Stimulated activated CD8-positive, alpha-beta memory T cell treated with anti-CD3 and anti-CD28 coated beads, Interleukin-2, amount 100 ng/mL, for 1 hour (primary cell): Measurements from ENCODE around the gene TECTA.
"Not testable (repeated sequence)": the region's sequence is repeated elsewhere in the genome, so short reads cannot be mapped to it uniquely, and the experiment has no call there.

ENCODE experiments used
- DNase-seq, 2 donors: peaks; one replicate each; pipeline ENCODE4 v3.0.0-alpha.2; 2020; ENCODE audit warnings: low read depth in 2 of 2

TECTA gene

GRCh38 chr11:121131656-121132055 is 30.6 kb downstream of the TECTA start:
- DNase-seq = no peak

GRCh38 chr11:121132211-121132976 is 31.4 kb downstream of the TECTA start:
- no peak for DNase-seq

GRCh38 chr11:121134741-121135312 is 33.8 kb downstream of the TECTA start:
- no peak for DNase-seq

- DNase-seq = no peak
These were observed 36.0 kb downstream of the TECTA start for GRCh38 chr11:121137005-121137404.

GRCh38 chr11:121138259-121138658 is 37.2 kb downstream of the TECTA start:
- no peak for DNase-seq

GRCh38 chr11:121140369-121140768 is 39.3 kb downstream of the TECTA start:
- no peak for DNase-seq

GRCh38 chr11:121141066-121141465 is 40.0 kb downstream of the TECTA start:
- no peak for DNase-seq

- no peak for DNase-seq
These were observed 42.9 kb downstream of the TECTA start for GRCh38 chr11:121143921-121144320.

GRCh38 chr11:121144723-121145122 is 43.7 kb downstream of the TECTA start:
- no peak for DNase-seq

GRCh38 chr11:121145826-121146225 is 44.8 kb downstream of the TECTA start:
- no peak for DNase-seq

GRCh38 chr11:121149116-121149515 is 48.1 kb downstream of the TECTA start:
- DNase-seq = no peak

GRCh38 chr11:121151207-121151688 is 50.2 kb downstream of the TECTA start:
- no peak for DNase-seq

- DNase-seq = no peak
These were observed 51.7 kb downstream of the TECTA start for GRCh38 chr11:121152764-121153163.

GRCh38 chr11:121153472-121153871 is 52.4 kb downstream of the TECTA start:
- no peak for DNase-seq

GRCh38 chr11:121154486-121155314 is 53.7 kb downstream of the TECTA start:
- DNase-seq = no peak

- DNase-seq = no peak
These were observed 56.7 kb downstream of the TECTA start for GRCh38 chr11:121157756-121158155.

- DNase-seq = no peak
These were observed 58.7 kb downstream of the TECTA start for GRCh38 chr11:121159741-121160140.

GRCh38 chr11:121161349-121161917 is 60.4 kb downstream of the TECTA start:
- no peak for DNase-seq

GRCh38 chr11:121163658-121164308 is 62.7 kb downstream of the TECTA start:
- DNase-seq = no peak

- DNase-seq = not testable (repeated sequence)
These were observed 76.6 kb downstream of the TECTA start for GRCh38 chr11:121177629-121178028.

- no peak for DNase-seq
These were observed 78.3 kb downstream of the TECTA start for GRCh38 chr11:121179306-121179705.

- no peak for DNase-seq
These were observed 79.1 kb downstream of the TECTA start for GRCh38 chr11:121180183-121180582.
